Transverse colon (tissue), 4 donors: Measurements from ENCODE around the gene FRMPD4.

Experiments used
- POLR2A ChIP-seq: fragments of 450-650 bp; IDR thresholded peaks from one replicate; pipeline ENCODE4 v1.6.1; 2016; ENCODE audit warnings: antibody characterized with exemption, mild to moderate bottlenecking, moderate library complexity
- POLR2AphosphoS5 ChIP-seq, 3 donors: sonication (generic); formaldehyde crosslinking; IDR thresholded peaks; one replicate each; pipeline ENCODE4 v1.6.1; 2016; ENCODE audit warnings: antibody characterized with exemption in 3 of 3
- TF ChIP-seq, protein P1 (sequence below), 5 experiments: fragments of 200-600 bp in 3 of 5; fragments of 450-650 bp in 2 of 5; sonication (generic) in 3 of 5; IDR thresholded peaks; 1 replicate in 2 of 5; 2 replicates in 3 of 5; pipeline ENCODE4 v1.5.1; 2016 to 2017; ENCODE audit warnings: antibody characterized with exemption in 5 of 5, inconsistent platforms in 3 of 5, mild to moderate bottlenecking in 2 of 5, moderate library complexity in 1 of 5

DNA sequence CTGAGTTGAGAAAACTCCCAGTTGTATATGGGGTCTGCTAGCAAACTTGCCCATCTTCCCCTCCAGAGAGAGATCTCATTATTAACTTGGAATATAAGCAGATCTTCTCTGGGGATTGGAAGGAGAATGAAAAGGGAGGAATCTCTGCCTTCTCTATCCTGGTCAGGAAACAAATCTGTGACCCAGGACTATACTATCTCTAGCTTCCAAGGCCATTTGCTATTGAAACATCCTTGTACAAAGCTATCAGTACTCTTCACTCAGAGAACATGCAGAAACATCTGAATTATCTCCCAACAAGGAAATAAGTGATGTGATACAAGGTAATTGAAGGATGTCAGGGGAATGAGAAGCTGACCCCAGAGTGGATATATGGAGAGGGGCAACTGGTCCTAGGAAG lies 183.8 kb downstream of the FRMPD4 start:
- TF ChIP-seq, protein P1, sequence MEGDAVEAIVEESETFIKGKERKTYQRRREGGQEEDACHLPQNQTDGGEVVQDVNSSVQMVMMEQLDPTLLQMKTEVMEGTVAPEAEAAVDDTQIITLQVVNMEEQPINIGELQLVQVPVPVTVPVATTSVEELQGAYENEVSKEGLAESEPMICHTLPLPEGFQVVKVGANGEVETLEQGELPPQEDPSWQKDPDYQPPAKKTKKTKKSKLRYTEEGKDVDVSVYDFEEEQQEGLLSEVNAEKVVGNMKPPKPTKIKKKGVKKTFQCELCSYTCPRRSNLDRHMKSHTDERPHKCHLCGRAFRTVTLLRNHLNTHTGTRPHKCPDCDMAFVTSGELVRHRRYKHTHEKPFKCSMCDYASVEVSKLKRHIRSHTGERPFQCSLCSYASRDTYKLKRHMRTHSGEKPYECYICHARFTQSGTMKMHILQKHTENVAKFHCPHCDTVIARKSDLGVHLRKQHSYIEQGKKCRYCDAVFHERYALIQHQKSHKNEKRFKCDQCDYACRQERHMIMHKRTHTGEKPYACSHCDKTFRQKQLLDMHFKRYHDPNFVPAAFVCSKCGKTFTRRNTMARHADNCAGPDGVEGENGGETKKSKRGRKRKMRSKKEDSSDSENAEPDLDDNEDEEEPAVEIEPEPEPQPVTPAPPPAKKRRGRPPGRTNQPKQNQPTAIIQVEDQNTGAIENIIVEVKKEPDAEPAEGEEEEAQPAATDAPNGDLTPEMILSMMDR (IDR thresholded peaks at IDR 0.05), result no peak
- no peak for TF ChIP-seq POLR2A
- no peak for TF ChIP-seq POLR2AphosphoS5 (IDR thresholded peaks at IDR 0.05)
